KG1 (cell line): ENCODE measurements around the gene TTK.

Experiments used
- DNase-seq: peaks from one replicate; lab custom pipeline; 2025; lab: John Stamatoyannopoulos, UW

The TTK gene

DNA sequence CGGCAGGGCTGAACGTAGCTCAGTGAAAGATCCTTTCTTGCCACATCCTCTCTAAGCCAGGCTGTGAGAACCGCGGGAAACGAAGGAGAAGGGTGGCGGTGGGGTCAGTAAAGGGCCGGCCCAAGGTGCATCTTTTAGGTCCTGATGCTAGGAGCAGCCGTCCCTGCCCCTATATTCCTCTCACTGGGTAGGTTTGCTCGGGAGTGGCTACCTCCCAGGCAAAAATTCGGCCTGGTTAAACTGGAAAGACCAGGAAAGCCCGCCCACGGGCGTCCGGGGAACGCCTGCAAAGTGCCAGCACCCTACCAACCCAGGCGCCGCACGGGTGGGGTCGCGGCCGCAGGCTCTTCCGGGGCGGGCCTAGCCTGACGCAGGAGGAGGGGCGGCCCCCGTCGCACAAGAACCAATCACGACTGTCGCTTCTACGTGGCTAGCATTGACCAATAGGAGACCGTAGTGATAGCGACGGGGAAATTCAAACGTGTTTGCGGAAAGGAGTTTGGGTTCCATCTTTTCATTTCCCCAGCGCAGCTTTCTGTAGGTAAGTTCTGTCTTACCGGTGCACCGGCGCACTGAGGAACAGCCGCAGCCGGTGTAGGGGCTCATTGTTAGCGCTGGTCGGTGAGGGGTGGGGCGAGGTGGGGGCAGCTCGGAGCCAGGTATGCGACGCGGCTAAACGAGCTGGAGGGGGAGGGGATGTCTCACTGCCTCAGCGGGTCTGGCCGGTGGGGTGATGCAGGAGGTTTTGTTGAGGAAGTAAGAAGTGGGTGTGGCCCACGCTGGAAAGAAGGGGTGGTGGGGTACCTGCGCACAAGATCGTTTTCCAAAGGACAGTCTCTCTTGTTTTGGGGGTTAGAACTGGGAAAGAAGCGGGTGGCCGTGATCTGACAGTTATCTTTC, at the start of gene TTK:
Gene TTK (plus strand): TSS at position 477 of the 900 bp plus-strand sequence. CDS start 1,195 bp downstream, outside the sequence.
- DNase-seq = peak; percentile 91

DNA sequence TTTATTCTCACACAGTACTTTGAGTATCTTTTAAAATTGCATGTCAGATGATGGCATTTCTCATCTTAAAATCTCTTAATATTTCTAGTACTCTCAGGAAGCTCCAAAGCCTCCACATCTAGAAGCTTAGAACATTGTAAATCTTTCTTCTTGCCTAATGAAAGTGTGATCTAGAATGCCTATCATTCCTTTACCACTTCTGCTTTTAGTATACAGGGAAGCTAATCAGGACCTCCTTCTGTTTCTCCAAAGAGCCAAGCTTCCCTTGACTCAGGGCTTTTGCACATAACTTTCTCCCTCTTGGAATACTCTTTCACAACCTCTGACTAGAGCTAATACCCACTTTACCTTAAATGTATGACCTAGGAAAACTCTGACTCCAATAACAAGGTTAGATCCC, 49.6 kb upstream of the TTK start:
- no peak for DNase-seq

- DNase-seq = no peak
These were observed 39.8 kb upstream of the TTK start for GRCh38 chr6:79964607-79965081.

- DNase-seq = no peak
These were observed 37.3 kb upstream of the TTK start for GRCh38 chr6:79967178-79967577.

- DNase-seq = no peak
These were observed 34.7 kb upstream of the TTK start for GRCh38 chr6:79969784-79970183.

DNA sequence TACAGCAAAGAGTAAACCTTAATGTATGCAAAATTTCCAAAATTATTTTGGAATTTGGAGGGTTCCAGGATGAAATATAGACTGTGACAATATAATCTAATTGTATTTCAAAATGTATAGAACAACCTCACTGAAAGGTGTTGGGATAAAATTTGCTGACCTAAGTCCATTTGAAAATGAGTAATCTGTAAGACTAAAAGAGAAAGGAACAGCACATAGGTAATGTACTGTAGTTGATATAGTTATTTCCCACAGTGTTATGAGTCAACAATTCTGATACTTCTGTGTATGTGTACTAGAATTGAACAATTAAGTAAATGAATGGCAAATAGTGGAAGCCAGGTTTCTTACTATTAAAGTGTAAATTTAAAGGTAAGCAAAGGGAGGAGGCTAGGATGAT, 33.3 kb upstream of the TTK start:
- no peak for DNase-seq

DNA sequence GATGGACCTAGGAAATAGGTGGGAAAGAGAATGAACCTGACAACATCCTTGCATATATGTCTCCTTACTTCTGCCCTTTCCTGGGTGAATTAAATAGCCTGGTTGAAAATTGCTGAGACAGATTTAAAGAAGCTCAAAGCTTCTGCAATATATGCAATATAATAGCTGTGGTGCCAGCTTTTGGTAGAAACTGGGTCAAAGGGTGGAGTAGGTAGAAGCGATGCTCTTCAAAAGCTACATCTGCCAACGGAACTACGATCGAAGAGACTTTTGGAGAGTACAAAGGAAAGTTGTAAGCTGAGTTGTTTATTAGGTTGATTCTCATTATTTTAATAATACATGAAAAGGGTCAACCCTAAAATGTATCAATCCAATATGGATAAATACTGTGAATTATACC, 22.8 kb upstream of the TTK start:
- no peak for DNase-seq

- no peak for DNase-seq
These were observed 20.2 kb upstream of the TTK start for GRCh38 chr6:79984261-79984660.

DNA sequence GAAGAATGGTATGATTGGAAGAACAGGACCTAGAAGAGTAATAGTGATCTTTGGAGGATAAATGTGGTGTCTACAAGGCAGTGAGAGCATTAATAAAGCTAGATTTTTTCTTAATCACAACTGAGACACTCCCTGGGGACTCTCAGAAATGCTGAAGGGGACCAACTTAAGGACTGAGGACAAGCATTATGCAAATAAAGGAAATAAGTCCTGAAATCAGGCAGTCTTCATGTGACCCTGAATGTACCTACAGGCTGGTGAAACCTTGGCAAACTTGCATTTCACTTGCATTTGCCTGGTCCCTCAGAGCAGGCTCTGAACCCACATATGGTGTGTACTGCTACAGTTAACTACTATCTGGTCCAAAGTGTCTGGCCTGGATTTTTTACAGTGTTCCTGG, 19.3 kb upstream of the TTK start:
- DNase-seq = no peak

DNA sequence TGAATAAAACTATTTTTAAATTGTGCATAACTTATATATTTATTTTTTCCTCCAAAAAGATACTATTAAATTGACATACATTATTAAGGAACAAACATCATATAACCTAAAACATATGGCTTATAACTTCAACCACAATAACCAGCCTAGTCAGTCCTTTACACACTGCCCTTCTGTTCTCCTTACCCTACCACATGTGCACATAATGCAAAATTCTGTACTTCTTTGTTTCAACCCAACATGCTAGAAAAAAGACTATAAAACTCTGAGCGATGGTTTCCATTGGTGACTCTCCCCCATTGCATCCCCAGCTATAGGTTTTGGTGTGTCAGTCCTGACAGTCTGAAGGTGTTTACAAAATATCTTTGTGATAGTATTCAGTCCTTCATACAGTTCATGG, 14.8 kb upstream of the TTK start:
- DNase-seq = no peak

- DNase-seq = no peak
These were observed 11.2 kb upstream of the TTK start for GRCh38 chr6:79993012-79993910.

DNA sequence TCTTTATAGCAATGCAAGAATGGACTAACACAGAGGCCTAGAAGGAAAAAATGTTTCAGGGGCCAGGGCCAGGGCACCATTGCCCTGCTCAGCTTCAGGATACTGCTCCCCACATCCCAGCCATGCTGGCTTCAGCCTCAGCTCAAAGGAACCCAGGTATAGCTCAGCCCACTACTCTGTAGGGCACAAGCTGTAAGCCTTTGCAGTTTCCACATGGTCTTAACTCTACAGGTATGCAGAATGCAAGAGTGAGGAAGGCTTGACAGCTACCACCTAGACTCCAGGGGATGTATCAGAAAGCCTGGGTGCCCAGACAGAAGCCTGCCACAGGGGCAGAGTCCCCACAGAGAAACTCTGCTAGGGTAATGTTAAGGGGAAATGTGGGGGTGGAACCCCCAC, 10.5 kb upstream of the TTK start:
- DNase-seq = no peak

- no peak for DNase-seq
These were observed 6.7 kb upstream of the TTK start for GRCh38 chr6:79997728-79998127.

GRCh38 chr6:80001337-80001736, 3.1 kb upstream of the TTK start:
- no peak for DNase-seq

DNA sequence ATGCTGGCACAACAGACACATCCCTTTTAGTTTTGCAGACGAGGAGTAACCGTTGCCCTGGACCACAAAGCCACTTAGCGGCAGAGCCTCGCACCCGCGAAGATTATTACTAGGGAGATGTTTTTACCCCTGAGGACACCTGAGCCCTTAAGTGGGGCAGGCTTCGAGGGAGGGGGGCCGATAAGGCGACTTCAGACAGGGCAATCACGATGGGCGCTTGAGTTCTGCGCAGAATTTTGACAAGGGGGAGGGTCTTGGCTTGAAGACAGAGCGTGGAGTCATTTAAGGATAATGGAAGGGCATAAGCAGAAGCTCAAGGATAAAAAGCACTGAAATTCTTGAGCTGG, 650 bp upstream of the TTK start:
- no peak for DNase-seq

- DNase-seq = no peak
These were observed 957 bp downstream of the TTK start for GRCh38 chr6:80005406-80005805.

- DNase-seq = no peak
These were observed 2.1 kb downstream of the TTK start for GRCh38 chr6:80006541-80006940.

- DNase-seq = no peak
These were observed 5.1 kb downstream of the TTK start for GRCh38 chr6:80009531-80009930.

DNA sequence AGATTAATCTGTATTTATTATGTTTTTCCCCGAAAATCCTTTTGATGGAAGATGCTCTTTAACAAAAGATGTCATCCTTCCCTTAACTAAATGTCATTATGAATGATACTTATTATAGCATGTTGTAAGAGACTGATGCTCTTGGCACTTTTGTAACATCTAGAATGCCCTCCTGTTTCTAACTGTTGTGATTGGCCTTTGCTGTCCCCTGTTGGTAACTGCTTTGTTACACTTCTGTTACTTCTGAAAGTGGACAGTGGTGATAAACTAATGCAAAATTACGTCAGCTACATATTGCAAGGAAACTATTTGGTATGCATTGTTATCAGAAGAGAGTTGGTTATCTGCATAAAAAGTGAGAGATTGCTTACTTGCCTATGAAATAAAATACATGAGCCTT, 5.8 kb downstream of the TTK start:
- no peak for DNase-seq

- no peak for DNase-seq
These were observed 11.5 kb downstream of the TTK start for GRCh38 chr6:80015839-80016435.

DNA sequence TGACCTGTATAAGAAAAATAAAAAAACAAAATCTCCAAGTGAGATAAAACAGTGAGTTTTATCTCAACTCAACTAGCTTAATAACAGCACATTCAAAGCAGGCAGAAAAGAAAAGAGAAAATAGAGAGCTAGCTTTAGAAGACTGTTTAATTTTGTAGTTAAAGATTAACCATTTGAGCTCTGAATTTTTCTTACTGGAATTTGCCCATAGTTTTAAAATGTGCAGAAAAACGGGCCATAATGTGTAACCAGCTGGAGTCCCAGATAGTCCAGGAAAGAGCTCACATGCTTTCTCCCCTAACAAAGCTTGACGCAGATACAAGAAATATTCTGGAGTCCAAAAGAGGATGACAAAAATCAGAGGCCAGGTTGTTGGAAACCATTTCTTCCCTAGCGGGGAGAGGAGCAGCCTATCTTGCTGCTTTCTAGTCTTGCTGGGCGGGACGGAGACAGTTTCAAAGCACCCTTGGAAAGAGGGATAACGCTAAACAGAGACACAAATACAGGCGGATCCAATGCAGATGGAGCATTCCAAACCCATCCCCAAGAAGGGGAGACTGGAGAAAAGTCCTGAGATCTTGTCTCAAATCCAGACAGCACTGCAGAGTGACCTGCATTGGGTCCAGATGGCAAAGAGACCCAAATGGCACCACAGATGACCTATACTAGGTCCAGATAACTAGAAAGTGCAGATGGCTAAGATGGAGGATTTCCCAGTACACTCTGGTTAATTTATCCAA, 16.1 kb downstream of the TTK start:
- DNase-seq = no peak

- no peak for DNase-seq
These were observed 16.7 kb downstream of the TTK start for GRCh38 chr6:80021131-80021530.
